Activated CD4-positive, alpha-beta T cell treated with anti-CD3 and anti-CD28 coated beads, Interleukin-10, Interleukin-2, amounts not matched to agents 100 ng/mL and 50 ng/mL, durations not matched to agents 16 hours and 8 hours (primary cell): Measurements from ENCODE around the gene TXNDC11.

ENCODE experiments used
- DNase-seq: peaks from one replicate; pipeline ENCODE4 v3.0.0-alpha.2; 2020

Gene TXNDC11

GRCh38 chr16:11752856-11753255, 10.2 kb upstream of the TXNDC11 start:
- DNase-seq = no peak

GRCh38 chr16:11750056-11750455, 7.4 kb upstream of the TXNDC11 start:
- DNase-seq = no peak

GRCh38 chr16:11748404-11749254, 6.0 kb upstream of the TXNDC11 start:
- DNase-seq = no peak

- no peak for DNase-seq
These were observed 5.3 kb upstream of the TXNDC11 start for GRCh38 chr16:11747949-11748403.

- DNase-seq = no peak
These were observed 1.4 kb upstream of the TXNDC11 start for GRCh38 chr16:11744075-11744470.

- DNase-seq = peak; percentile 53
These were observed 834 bp upstream of the TXNDC11 start for GRCh38 chr16:11743308-11744074.

GRCh38 chr16:11742093-11742535, 543 bp downstream of the TXNDC11 start:
- peak; percentile 59 for DNase-seq

- DNase-seq = no peak
These were observed 2.1 kb downstream of the TXNDC11 start for GRCh38 chr16:11740567-11740966.

- peak; percentile 66 for DNase-seq
These were observed 3.7 kb downstream of the TXNDC11 start for GRCh38 chr16:11738742-11739544.

GRCh38 chr16:11737713-11738112, 4.9 kb downstream of the TXNDC11 start:
- DNase-seq = no peak

- DNase-seq = no peak
These were observed 5.8 kb downstream of the TXNDC11 start for GRCh38 chr16:11736903-11737302.

GRCh38 chr16:11735787-11736186, 6.9 kb downstream of the TXNDC11 start:
- DNase-seq = no peak

GRCh38 chr16:11734653-11735043, 8.0 kb downstream of the TXNDC11 start:
- DNase-seq = no peak

GRCh38 chr16:11734025-11734652, 8.5 kb downstream of the TXNDC11 start:
- peak; percentile 33 for DNase-seq

GRCh38 chr16:11731222-11731621, 11.4 kb downstream of the TXNDC11 start:
- DNase-seq = no peak

GRCh38 chr16:11729787-11730186, 12.9 kb downstream of the TXNDC11 start:
- no peak for DNase-seq

GRCh38 chr16:11727796-11728543, 14.7 kb downstream of the TXNDC11 start:
- DNase-seq = peak; percentile 53

GRCh38 chr16:11726008-11726407, 16.6 kb downstream of the TXNDC11 start:
- DNase-seq = no peak

GRCh38 chr16:11725457-11725856, 17.2 kb downstream of the TXNDC11 start:
- DNase-seq = no peak

- no peak for DNase-seq
These were observed 20.2 kb downstream of the TXNDC11 start for GRCh38 chr16:11722468-11722808.

- no peak for DNase-seq
These were observed 20.7 kb downstream of the TXNDC11 start for GRCh38 chr16:11721781-11722467.
